Stimulated activated naive CD8-positive, alpha-beta T cell treated with anti-CD3 and anti-CD28 coated beads, Interleukin-15, Interleukin-2, amounts not matched to agents 100 U/mL and 50 U/mL, for 24 hours (primary cell): ENCODE results near the gene OR2V2.
"Not testable (repeated sequence)": the region's sequence is repeated elsewhere in the genome, so short reads cannot be mapped to it uniquely, and the experiment has no call there.

Source experiments
- ATAC-seq: fragments of 150-1000 bp; cut with Tn5 transposase; one replicate; pipeline ENCODE4 v1.10.0; 2021
- DNase-seq: peaks from one replicate; pipeline ENCODE4 v3.0.0; 2021

The OR2V2 gene

GRCh38 chr5:181145133-181145532, 2.3 kb upstream of the OR2V2 start:
- DNase-seq (no peak), ATAC-seq (no peak)

GRCh38 chr5:181149355-181149754, 2.0 kb downstream of the OR2V2 start:
- DNase-seq (no peak), ATAC-seq (no peak)

GRCh38 chr5:181149806-181150733, 2.7 kb downstream of the OR2V2 start:
- DNase-seq, result no peak
- ATAC-seq, result no peak

- DNase-seq, result no peak
- no peak for ATAC-seq
These were observed 3.8 kb downstream of the OR2V2 start for GRCh38 chr5:181151146-181151545.

- DNase-seq, result no peak
These were observed 5.0 kb downstream of the OR2V2 start for GRCh38 chr5:181152406-181152805.

GRCh38 chr5:181153814-181154213, 6.4 kb downstream of the OR2V2 start:
- DNase-seq, result no peak
- ATAC-seq, result peak; percentile 58

More at GRCh38 chr5:181152406-181152805, 5.0 kb downstream of the OR2V2 start:
- ATAC-seq, result no peak

- DNase-seq, result no peak
- ATAC-seq, result no peak
These were observed 9.4 kb downstream of the OR2V2 start for GRCh38 chr5:181156758-181157157.

GRCh38 chr5:181158869-181159268, 11.5 kb downstream of the OR2V2 start:
- no peak for ATAC-seq
- DNase-seq, result no peak

GRCh38 chr5:181159286-181160151, 12.1 kb downstream of the OR2V2 start:
- DNase-seq (peak; percentile 95), ATAC-seq (peak; percentile 65)

- peak; percentile 88 for ATAC-seq
- DNase-seq, result peak; percentile 81
These were observed 12.9 kb downstream of the OR2V2 start for GRCh38 chr5:181160152-181160754.

- not testable (repeated sequence) for ATAC-seq
- peak; percentile 45 for DNase-seq
These were observed 13.6 kb downstream of the OR2V2 start for GRCh38 chr5:181160755-181161533.

GRCh38 chr5:181161534-181162175, 14.3 kb downstream of the OR2V2 start:
- DNase-seq (no peak), ATAC-seq (no peak)

GRCh38 chr5:181163487-181164075, 16.2 kb downstream of the OR2V2 start:
- DNase-seq (no peak), ATAC-seq (no peak)

GRCh38 chr5:181164076-181164952, 16.9 kb downstream of the OR2V2 start:
- DNase-seq (peak; percentile 63), ATAC-seq (peak; percentile 15)

GRCh38 chr5:181166812-181167733, 19.7 kb downstream of the OR2V2 start:
- ATAC-seq, result no peak
- no peak for DNase-seq

- peak; percentile 70 for DNase-seq
These were observed 20.6 kb downstream of the OR2V2 start for GRCh38 chr5:181167814-181168488.

GRCh38 chr5:181168595-181169118, 21.3 kb downstream of the OR2V2 start:
- ATAC-seq, result no peak

More at GRCh38 chr5:181167814-181168488, 20.6 kb downstream of the OR2V2 start:
- ATAC-seq, result no peak

More at GRCh38 chr5:181168595-181169118, 21.3 kb downstream of the OR2V2 start:
- DNase-seq, result no peak
